ENCODE data around the gene MTCL1. TPM values are rescaled to one million over a fixed set of nuclear protein-coding genes. Genes with fewer than 3 reads are reported as not detected.

Gene MTCL1
- total and polyA plus RNA-seq, 12 donors, result 0.43 to 12.5 (median 2.1) TPM

GRCh38 chr18:8669571-8669970 is 35.8 kb upstream of the MTCL1 start:
- 80 to 91% (median 84%) methylated on average over 4 of the region's 4 CpGs for WGBS, 4 donors
- Histone ChIP-seq H3K27me3 (no peaks in the 10 kb centered on the region), H3K4me3 (no peak overlapping the region), H3K4me1 (replicated peaks in 1 of 2) (no peaks in the 10 kb centered on the region), H3K9me3 (replicated peaks in 1 of 3) (no peaks in the 10 kb centered on the region), H3K27ac (no peak overlapping the region), H3K36me3 (replicated peaks in 1 of 2) (no peaks in the 10 kb centered on the region)
- TF ChIP-seq CTCF (IDR thresholded peaks at IDR 0.05) (no peak), POLR2A (IDR thresholded peaks at IDR 0.05) (no peak)
- no peak for DNase-seq
- intact Hi-C loops (cut with DNase I), result no loop called here

DNA sequence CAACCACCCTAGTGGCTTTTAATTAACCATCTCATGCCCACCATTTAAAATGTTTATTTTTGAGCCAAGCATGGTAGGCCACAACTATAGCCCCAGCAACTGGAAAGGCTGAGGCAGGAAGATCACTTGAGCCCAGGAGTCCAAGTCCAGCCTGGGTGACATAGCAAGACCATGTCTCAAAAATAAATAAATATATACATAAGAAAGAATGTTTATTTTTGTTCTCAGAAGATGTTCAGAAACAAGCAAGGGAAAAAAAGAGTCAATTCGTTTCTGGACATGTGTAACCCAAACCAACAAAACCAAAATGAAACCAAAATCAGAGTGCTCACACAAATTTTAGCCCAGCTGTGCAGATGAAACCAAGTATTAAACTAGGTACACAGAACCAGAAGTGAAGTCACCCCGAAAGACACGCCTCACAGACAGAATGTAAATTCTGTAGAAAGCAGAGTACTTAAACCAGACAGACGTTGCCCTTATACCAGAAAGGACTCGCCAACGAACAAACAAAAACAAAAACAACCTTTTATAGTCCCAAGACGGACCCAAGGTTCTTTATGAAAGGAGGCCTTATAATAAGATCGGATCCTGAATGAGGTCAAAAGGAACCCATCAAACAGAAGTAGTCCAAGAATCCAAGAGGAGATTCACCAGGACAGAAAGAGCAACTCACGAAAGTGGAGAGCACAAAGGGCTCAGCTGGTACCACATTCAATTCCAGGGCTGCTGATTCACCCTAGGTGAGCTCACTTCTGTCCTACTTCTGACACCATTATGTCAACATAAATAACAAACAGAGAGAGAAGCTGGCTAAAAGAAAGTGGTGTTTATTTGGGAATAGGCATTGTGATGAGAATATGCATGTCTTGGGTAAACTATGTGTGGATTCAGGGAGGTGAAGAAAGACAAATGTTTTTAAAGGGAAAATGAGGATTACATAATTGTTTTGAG is 31.8 kb upstream of the MTCL1 start:
- DNase-seq, result no peak
- Histone ChIP-seq H3K4me3 (no peak overlapping the region), H3K27ac (no peak overlapping the region), H3K27me3 (no peaks in the 10 kb centered on the region), H3K9me3 (replicated peaks in 1 of 3) (no peaks in the 10 kb centered on the region), H3K36me3 (replicated peaks in 1 of 2) (no peaks in the 10 kb centered on the region), H3K4me1 (replicated peaks in 1 of 2) (no peaks in the 10 kb centered on the region)
- TF ChIP-seq POLR2A (IDR thresholded peaks at IDR 0.05) (no peak), CTCF (IDR thresholded peaks at IDR 0.05) (no peak)
- WGBS, 4 donors, result 80 to 88% (median 85%) methylated on average over 9 of the region's 9 CpGs
- intact Hi-C loops (cut with DNase I), result no loop called here

DNA sequence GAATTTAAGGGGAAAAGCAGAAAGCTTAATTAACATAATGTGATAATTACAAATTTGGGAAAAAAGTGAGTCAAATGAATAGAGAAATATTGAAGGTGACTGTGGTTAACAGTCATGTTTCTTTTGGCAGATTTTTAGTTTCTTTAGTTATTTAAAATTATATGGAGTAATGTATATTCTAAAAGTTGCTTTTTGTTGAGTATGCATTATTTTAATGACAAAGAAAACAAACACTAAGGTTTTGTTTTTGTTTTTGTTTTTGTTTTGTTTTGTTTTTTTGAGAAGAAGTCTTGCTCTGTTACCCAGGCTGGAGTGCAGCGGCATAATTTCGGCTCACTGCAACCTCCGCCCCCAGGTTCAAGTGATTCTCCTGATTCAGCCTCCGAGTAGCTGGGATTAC is 30.3 kb upstream of the MTCL1 start:
- 76 to 97% (median 91%) methylated on average over 4 of the region's 4 CpGs for WGBS, 4 donors
- TF ChIP-seq POLR2A (IDR thresholded peaks at IDR 0.05), result no peak
- TF ChIP-seq CTCF (IDR thresholded peaks at IDR 0.05), result no peak
- Histone ChIP-seq H3K27ac (no peak overlapping the region), H3K4me3 (no peak overlapping the region), H3K27me3 (no peaks in the 10 kb centered on the region), H3K4me1 (replicated peaks in 1 of 2) (no peaks in the 10 kb centered on the region), H3K36me3 (replicated peaks in 1 of 2) (no peaks in the 10 kb centered on the region), H3K9me3 (replicated peaks in 1 of 3) (no peaks in the 10 kb centered on the region)
- intact Hi-C loops (cut with DNase I), result no loop called here
- no peak for DNase-seq

GRCh38 chr18:8681196-8681595 is 24.2 kb upstream of the MTCL1 start:
- no peak overlapping the region for H3K4me3 ChIP-seq
- 91 to 97% (median 94%) methylated on average over 4 of the region's 4 CpGs for WGBS, 4 donors
- H3K27me3 ChIP-seq, result no peaks in the 10 kb centered on the region
- H3K36me3 ChIP-seq (replicated peaks in 1 of 2), result no peaks in the 10 kb centered on the region
- intact Hi-C loops (cut with DNase I), result no loop called here
- H3K9me3 ChIP-seq (replicated peaks in 1 of 3), result no peaks in the 10 kb centered on the region
- no peak overlapping the region for H3K27ac ChIP-seq
- DNase-seq, result peak in 1 of 7 donors; percentile 1
- no peaks in the 10 kb centered on the region for H3K4me1 ChIP-seq (replicated peaks in 1 of 2)
- TF ChIP-seq CTCF (IDR thresholded peaks at IDR 0.05) (no peak), POLR2A (IDR thresholded peaks at IDR 0.05) (no peak)

Measured in adrenal gland (tissue), 12 donors.